CD4-positive, alpha-beta T cell treated with Interleukin-1 beta for 1 hour (primary cell): ENCODE results near the gene BOC.

Experiments used
- DNase-seq, 2 donors: peaks; one replicate each; pipeline ENCODE4 v3.0.0-alpha.2; 2020 to 2022

The BOC gene

DNA sequence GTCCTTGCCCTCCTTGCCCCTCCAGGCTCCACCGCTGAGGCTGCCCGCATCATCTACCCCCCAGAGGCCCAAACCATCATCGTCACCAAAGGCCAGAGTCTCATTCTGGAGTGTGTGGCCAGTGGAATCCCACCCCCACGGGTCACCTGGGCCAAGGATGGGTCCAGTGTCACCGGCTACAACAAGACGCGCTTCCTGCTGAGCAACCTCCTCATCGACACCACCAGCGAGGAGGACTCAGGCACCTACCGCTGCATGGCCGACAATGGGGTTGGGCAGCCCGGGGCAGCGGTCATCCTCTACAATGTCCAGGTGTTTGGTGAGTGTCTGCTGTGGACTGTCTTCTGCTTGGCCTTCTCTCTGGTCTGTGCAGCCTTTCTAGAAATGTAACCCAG, 61.0 kb downstream of the BOC start:
- DNase-seq = no peak

DNA sequence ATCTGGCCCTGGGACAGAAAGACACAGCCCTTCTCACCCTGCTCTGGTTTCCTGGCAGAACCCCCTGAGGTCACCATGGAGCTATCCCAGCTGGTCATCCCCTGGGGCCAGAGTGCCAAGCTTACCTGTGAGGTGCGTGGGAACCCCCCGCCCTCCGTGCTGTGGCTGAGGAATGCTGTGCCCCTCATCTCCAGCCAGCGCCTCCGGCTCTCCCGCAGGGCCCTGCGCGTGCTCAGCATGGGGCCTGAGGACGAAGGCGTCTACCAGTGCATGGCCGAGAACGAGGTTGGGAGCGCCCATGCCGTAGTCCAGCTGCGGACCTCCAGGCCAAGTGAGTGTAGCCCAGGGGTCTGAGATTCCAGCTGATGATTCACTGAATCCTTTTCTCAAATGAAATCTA, 61.7 kb downstream of the BOC start:
- no peak for DNase-seq

DNA sequence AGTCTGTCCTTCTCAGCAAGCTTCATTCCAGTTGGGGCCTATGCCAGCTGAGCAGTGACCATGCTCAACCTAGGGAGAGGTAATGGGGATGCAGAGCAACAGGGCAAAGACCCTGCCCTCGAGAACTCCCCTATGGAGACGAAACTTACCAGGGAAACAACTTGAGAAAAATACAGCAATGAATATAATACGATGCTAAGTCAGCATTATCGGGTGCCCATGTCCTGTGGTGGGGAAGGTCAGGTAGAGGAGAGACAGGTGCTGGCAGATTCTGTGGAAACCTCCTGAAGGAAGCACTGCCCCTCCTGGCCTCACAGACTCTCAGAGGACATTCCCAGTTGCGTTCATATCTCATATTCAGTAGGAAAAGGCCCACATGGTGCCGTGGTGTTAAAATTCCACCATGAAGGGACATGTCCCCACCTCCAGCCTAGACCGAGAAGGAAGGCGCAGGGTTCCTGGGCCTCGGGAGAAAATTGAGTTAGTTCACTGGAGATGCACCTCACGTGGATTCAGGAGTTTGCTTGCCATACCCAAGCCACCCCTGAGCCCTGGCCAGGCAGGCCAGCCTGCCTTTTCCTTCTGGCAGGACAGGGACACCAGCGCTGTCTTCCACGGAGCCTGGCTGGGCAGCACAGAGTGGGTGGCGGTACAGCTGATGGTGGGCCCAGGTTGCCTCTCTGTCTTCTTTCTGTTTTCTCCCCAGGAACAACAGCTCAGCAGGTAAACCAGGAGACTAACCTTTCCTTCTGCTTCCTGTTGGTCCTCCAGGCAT, 62.4 kb downstream of the BOC start:
- DNase-seq = no peak

DNA sequence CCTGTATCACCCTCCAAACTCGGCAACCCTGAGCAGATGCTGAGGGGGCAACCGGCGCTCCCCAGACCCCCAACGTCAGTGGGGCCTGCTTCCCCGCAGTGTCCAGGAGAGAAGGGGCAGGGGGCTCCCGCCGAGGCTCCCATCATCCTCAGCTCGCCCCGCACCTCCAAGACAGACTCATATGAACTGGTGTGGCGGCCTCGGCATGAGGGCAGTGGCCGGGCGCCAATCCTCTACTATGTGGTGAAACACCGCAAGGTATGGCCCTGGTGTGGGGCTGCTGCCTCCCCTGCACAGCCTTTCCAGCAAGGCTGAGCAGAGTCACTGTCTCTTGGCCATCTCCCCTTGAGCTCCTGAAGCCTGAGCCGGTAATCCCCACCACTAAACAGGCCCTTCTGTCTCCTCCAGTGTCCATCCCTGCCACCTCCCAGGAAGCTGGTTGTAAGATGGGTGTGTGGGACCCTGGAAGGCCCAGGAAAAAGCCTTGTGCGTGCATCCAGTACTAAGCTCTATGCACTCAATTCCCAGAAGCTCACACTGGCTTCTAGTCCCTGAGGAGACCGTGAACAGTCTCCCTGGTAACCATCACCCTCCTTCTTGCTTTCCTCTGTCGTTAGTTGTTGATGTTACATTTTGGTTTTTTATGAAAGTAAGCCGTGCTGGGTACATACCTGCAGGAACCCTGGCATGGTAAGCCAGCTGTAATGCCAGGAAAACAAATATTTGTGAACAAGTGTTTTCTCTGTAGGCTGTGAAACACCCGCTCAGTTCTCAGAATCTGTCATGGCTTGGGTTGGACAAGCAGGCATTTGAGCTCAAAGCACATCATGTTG, 63.3 kb downstream of the BOC start:
- no peak for DNase-seq

DNA sequence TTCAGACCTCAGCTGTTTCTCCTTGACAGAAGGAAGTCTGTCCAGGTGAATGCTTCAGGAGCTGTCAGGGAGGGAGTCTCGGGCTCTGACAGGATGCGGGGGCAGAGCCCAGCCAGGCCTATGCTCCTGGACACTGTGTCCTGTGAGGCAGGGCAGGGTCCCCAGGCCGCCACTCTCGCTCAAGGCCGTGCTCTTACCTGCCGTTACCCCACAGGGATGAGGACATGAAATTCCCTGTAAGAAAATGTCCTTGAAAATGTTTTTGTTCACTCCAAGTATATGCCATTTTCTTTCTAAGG, 63.9 kb downstream of the BOC start:
- DNase-seq = no peak

DNA sequence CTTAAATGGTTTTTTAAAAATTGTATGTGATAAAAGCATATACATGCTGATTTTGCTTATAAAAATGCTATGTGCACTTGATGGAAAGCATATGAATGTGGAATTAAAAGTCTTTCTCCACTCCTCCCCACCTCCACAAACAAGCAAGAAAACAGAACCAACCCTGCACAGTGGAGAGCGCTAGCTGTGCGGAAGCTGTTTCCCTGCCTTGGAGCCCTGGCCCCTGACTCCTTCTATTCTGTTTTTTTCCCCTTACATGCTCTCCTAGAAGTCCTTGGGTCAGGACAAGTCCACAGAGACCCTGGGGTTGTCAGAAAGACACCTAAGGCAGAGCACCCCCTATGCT, 64.2 kb downstream of the BOC start:
- DNase-seq = no peak

DNA sequence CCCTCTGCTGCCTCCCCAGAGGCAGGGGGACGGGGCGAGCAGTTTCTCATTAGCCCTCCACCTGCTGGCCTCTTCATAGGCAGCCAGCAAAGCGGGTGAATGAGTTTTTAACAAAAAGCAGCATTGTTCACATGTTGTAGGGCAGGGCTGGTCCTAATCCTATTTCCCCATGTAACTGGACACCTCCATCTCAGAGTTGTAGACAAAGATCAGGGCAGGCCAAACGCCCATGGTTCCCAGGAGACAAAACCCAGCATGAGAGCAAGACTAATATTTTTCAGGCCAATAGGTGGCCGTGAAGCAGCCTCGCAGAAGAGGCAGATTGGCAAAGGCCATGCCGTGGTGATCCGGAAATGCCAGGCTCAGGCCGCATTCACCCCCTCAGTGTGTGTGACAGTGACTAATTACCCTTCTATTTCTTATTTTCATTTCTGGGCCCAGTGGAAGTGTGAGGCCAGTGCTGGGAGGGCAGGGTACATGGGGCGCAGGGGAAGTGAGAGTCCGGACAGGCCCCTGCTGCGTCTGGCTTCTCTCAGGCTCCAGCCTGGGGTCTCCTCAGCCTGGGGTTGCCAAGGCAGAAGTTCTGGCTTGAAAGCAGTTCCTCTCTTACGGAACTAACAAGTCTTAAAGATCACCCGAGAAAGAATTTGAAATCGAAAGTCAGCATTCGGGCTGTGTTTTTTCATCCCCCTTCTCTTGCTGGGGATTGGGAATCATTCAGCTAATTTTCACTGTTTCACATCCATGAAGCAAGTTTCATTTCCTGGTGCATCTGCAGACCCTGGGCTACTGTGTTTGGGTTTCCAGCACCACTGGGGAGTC, 64.8 kb downstream of the BOC start:
- DNase-seq = peak; percentile 3 to 42

DNA sequence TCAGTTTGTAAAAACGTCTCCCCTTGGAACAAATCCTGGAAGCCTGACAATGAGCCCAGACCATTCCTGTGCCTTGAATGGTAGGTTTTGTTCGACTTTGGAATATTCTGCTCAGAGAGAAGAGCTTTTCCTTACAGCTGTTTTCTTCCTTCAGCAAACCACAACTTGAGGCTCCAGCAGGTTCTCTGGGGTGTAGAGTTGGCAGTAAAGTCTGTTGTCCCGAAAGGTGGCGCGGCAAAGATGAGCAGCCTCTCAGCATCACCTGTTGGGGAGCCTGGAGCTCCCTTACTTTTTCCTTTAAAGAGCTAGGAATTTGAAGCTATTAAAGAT, 65.4 kb downstream of the BOC start:
- no peak for DNase-seq

DNA sequence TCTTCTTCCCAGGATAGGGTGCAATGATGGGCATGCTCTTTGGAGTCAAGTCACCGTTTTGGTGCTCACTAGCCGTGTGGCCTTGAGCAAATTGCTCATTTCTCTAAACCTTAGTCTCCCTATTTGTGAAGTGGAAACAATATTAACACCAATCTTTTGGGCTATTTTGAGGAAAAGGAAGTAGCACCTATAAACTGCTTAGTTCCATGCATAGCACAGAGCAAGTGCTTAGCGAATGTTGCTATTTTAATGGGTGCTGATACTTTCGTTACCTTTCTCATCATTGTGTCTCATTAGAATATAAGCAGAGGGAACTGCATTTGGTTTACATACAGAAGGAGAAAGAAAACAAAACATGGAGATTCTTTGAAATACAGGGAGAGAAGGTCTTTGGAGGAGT, 66.1 kb downstream of the BOC start:
- no peak for DNase-seq

DNA sequence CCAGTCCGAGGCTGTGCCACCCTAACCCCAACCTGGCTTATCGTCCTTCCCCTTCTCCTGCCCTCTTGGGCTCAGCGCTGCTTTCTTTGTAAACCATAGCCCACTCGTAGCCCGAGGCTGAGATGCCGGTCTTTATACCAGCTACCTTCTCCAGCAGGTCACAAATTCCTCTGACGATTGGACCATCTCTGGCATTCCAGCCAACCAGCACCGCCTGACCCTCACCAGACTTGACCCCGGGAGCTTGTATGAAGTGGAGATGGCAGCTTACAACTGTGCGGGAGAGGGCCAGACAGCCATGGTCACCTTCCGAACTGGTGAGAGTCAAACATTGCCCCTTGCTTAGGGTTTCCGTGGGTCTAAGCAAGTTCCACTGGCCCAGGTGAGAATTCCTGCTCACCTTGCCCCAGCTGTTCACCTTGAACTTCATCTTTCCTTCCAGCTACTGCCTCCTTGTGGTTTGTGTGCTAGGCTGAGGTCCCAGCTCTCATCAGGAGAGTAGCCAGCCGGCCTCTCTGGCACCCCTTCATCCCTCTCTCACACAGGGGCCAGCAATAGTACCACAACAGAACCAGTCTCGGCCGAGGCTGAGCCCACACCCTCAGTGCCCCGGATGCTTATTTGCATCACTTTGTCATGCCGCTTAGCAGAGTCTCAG, 66.7 kb downstream of the BOC start:
- DNase-seq = no peak

DNA sequence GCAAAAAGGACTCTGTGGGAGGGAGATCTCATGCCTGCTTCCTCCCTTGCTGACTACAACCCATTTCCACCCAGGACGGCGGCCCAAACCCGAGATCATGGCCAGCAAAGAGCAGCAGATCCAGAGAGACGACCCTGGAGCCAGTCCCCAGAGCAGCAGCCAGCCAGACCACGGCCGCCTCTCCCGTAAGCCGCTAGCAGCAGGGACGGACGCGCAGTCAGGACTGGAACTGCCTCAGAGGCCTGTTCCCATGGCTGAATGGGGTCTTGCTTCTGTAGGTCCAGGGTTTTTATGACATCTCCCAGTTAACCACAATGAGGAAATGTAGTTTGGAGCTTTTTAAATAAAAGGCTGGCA, 67.2 kb downstream of the BOC start:
- DNase-seq = no peak

DNA sequence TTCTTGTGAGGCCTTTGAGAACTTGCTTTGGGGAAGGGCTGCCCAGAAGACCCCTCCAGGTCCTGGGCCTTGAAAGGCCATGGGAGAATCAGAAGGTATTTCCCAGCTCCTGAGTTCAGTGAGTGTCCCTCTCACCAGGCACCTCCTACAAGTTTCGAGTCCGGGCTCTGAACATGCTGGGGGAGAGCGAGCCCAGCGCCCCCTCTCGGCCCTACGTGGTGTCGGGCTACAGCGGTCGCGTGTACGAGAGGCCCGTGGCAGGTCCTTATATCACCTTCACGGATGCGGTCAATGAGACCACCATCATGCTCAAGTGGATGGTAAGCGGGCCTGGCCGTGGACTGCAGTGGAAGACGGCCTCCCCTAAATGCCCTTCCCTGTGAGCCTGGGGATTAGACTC, 68.3 kb downstream of the BOC start:
- DNase-seq = no peak

DNA sequence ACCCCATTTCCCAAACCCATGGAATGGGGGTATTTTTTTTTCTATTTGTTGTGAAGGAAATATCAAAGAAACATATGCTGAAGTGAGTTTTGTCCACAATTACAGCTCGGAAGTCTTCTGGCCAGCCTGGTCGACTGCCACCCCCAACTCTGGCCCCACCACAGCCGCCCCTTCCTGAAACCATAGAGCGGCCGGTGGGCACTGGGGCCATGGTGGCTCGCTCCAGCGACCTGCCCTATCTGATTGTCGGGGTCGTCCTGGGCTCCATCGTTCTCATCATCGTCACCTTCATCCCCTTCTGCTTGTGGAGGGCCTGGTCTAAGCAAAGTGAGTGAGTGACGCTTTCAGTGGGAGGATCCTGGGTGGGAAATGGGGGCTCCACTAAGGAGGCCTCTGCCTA, 71.9 kb downstream of the BOC start:
- DNase-seq = no peak

DNA sequence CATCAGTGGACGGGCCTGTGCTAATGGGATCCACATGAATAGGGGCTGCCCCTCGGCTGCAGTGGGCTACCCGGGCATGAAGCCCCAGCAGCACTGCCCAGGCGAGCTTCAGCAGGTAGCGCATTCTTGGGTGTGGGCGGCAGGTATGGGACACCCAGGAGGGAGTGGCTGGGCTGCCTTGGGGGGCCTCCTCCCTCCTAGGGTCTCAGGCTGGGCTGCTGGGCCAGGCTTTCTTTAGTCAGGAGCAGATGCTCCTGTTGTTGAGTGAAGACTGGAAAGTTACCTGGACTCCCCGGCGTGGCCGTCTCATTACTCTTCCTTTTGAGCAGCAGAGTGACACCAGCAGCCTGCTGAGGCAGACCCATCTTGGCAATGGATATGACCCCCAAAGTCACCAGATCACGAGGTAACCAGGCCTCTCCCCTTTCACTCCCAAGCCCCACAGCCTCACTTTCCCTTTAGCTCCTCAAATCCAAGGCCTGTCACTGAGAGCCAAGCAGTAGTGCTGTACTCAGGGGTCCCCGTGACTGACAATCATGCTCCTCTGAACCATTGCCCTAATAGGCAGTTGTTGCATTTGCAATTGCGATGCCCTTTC, 73.2 kb downstream of the BOC start:
- no peak for DNase-seq

DNA sequence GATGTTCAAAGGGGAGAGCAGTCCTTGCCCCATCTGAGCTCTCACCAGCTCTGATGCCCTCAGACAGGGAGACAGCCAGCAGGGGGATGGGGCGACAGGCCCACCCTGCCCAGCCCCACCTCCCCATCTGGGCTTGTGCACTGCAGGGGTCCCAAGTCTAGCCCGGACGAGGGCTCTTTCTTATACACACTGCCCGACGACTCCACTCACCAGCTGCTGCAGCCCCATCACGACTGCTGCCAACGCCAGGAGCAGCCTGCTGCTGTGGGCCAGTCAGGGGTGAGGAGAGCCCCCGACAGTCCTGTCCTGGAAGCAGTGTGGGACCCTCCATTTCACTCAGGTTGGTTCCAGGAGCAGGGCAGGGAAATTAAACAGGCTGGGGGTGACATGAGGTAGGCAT, 73.9 kb downstream of the BOC start:
- no peak for DNase-seq

DNA sequence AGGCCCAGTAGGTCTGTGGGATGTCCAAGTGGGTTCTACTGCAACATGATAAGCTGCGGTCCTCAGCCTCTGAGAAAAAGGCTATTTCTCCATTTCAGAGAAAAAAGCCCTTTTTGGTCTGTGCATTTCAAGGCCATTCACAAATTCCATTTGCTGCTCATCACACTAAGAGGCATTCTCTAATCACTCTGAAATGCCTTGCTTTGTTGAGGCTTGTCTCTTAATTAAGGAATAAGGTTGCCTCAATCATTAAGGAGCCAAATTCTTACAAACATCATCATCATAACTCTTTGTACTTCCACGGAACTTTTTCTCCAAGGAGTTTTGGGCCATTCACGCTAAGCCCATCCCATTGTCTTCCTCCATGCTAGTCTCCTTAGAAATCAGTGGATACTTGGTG, 74.4 kb downstream of the BOC start:
- DNase-seq = no peak

DNA sequence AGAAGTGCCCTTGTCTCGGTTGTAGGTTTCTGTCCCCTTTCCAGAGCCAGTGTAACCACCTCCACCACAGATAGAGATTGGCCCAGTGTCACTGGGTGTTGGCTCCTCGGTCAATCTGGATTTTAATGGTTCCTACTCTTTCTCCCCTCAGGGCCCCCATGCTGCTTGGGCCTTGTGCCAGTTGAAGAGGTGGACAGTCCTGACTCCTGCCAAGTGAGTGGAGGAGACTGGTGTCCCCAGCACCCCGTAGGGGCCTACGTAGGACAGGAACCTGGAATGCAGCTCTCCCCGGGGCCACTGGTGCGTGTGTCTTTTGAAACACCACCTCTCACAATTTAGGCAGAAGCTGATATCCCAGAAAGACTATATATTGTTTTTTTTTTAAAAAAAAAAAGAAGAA, 75.2 kb downstream of the BOC start:
- no peak for DNase-seq

DNA sequence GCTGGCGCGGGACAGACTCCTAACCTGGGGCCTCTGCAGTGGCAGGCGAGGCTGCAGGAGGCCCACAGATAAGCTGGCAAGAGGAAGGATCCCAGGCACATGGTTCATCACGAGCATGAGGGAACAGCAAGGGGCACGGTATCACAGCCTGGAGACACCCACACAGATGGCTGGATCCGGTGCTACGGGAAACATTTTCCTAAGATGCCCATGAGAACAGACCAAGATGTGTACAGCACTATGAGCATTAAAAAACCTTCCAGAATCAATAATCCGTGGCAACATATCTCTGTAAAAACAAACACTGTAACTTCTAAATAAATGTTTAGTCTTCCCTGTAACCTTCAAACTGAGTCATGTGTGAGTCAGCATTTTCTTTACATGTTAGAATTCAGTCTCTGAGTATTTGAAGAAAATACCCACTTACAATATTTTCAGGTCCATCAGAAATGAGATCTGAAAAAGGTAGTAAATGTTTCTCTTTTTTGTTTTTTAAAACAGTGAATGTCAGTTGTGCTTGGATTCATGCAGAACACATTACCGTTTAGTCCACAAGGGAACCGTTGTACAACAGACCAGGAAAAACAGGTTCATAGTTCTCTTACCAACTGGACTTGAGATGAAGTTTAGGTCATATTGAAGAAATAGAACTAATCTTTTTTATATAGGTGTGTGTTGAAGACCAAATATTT, 75.9 kb downstream of the BOC start:
- DNase-seq = no peak

DNA sequence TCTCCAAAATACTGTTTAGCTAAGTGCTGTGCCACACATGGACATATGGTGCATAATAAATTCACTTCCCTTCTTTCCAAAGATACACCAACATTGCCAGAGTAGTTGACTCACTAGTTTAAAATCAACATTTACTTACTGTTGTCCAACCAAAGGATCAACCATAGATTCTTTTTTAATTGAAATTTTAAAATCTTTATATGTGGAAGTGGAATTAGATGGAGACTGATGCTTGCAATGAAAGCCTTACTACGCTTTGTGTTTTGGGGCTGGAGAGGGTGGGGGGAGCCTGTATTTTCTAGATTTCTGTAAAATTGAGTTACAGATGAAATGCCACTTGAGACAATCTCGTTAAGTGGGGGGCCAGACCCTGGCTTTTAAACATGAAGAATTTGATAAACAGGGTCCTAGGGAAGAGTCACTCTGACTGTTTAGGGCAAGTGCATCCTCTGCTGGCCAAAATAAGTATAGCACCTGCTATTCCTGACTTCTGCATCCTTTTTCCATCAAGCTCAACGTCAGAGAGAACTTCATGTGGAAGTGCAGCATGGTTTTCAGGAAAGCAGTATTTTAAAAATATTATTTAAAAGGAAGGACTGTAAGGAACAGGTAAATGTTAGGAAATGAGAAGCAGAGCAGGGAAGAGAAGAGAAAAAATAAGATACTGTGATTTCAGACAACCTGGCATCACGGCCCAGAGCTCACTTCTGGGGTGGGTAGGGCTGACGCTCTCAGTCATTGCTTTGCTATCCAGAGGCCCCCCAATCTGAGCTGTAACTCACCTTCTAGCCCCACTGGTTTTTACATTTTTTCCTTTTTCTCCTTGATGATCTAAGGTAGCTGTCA, 76.7 kb downstream of the BOC start:
- DNase-seq = peak in 1 of 2 donors; percentile 53

DNA sequence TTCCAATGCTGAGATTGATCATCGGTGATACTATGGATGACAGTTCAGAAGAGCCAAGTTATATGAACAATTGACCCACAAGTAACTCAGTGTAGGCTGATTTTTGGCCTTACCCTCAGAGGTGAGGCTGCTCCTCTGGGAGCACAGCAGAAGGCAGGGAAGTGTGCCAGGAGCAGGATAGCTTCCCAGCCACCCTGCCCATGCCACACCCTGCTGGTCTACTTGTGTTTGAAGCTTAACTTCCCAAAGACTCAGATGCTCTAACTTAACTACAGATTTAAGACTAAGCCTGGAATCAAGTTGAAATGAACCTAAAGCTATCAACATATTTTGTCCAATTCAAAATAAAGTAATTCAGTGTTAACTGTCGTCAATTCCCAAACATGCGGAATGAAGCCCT, 77.5 kb downstream of the BOC start:
- no peak for DNase-seq

DNA sequence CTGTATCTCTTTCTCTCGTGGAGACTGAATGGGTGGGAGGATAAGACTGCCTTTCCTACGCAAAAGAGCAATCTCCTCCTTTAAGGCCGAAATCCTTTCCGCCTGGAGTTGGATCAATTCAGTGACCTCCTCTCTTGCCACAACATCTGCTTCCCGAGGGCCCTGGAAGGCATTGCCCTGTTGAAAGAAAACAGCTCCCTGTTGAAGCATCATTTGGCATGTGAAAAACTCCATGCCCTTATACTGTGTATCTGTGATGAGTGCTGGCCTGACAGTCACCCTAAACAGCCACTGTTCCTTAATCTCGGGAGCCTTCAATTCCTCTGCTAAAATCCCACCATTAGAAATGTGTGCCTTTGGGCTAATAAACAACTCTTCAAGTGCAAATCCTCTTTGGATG, 80.2 kb downstream of the BOC start:
- DNase-seq = no peak

DNA sequence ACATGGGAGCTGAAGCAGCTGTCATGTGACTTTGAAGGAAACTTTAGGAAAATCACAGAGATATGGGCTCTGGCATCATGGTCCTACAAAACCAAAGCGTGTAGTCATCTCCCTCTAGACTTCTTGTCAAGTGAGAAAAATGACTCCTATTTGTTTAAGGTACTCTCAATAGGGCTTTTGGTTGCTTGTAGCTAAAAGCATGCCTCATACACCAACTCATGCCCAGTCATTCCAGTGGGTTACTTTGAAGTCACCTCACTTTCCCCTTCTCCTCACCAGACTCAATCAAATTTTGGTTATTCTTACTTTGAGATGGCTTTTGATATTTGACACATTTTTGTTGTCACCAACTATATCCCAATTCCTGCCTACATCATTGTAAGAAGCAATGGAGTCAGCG, 81.6 kb downstream of the BOC start:
- no peak for DNase-seq
